ENCODE data around the gene TRAPPC3L.

- TF ChIP-seq CTCF (IDR thresholded peaks at IDR 0.05; ENCODE audit: low read depth, low read length): no peak
- TF ChIP-seq EZH2phosphoT487 (IDR thresholded peaks at IDR 0.05; ENCODE audit: low read depth): no peak
Measured at GRCh38 chr6:116456106-116456505, 89.4 kb downstream of the TRAPPC3L start.
